Measurements from ENCODE around the gene FHOD3. TPM values are rescaled to one million over a fixed set of nuclear protein-coding genes. Genes with fewer than 3 reads are reported as not detected.
A peak's percentile ranks its signal among the peaks of the same experiment; 100 is the strongest.

Gene FHOD3
- total RNA-seq, 1 experiment from 2014 or later = 15.1 TPM

GRCh38 chr18:36382854-36383253 is 85.3 kb downstream of the FHOD3 start:
- DNase-seq (ENCODE audit: low read depth) = no peak

- DNase-seq (ENCODE audit: low read depth) = peak; percentile 52
Observed at GRCh38 chr18:36386150-36386920, 88.8 kb downstream of the FHOD3 start.

- DNase-seq (ENCODE audit: low read depth) = no peak
Observed at GRCh38 chr18:36387310-36387709, 89.8 kb downstream of the FHOD3 start.

GRCh38 chr18:36388310-36388709 is 90.8 kb downstream of the FHOD3 start:
- DNase-seq (ENCODE audit: low read depth) = no peak

- no peak for DNase-seq (ENCODE audit: low read depth)
Observed at GRCh38 chr18:36389027-36389426, 91.5 kb downstream of the FHOD3 start.

GRCh38 chr18:36389811-36390581 is 92.5 kb downstream of the FHOD3 start:
- DNase-seq (ENCODE audit: low read depth) = no peak

GRCh38 chr18:36391426-36392145 is 94.1 kb downstream of the FHOD3 start:
- DNase-seq (ENCODE audit: low read depth) = no peak

- no peak for DNase-seq (ENCODE audit: low read depth)
Observed at GRCh38 chr18:36392164-36392978, 94.9 kb downstream of the FHOD3 start.

GRCh38 chr18:36392979-36393287 is 95.4 kb downstream of the FHOD3 start:
- DNase-seq (ENCODE audit: low read depth) = peak; percentile 47

GRCh38 chr18:36394486-36394885 is 97.0 kb downstream of the FHOD3 start:
- peak; percentile 77 for DNase-seq (ENCODE audit: low read depth)

- no peak for DNase-seq (ENCODE audit: low read depth)
Observed at GRCh38 chr18:36396190-36396589, 98.7 kb downstream of the FHOD3 start.

- DNase-seq (ENCODE audit: low read depth) = no peak
Observed at GRCh38 chr18:36397033-36397432, 99.5 kb downstream of the FHOD3 start.

GRCh38 chr18:36398419-36398818 is 100.9 kb downstream of the FHOD3 start:
- no peak for DNase-seq (ENCODE audit: low read depth)

- peak; percentile 17 for DNase-seq (ENCODE audit: low read depth)
Observed at GRCh38 chr18:36399055-36399454, 101.5 kb downstream of the FHOD3 start.

GRCh38 chr18:36401462-36401861 is 103.9 kb downstream of the FHOD3 start:
- DNase-seq (ENCODE audit: low read depth) = no peak

GRCh38 chr18:36402765-36403396 is 105.4 kb downstream of the FHOD3 start:
- no peak for DNase-seq (ENCODE audit: low read depth)

GRCh38 chr18:36403896-36404820 is 106.6 kb downstream of the FHOD3 start:
- peak; percentile 54 for DNase-seq (ENCODE audit: low read depth)

GRCh38 chr18:36405611-36406010 is 108.1 kb downstream of the FHOD3 start:
- no peak for DNase-seq (ENCODE audit: low read depth)

- DNase-seq (ENCODE audit: low read depth) = no peak
Observed at GRCh38 chr18:36406805-36407204, 109.3 kb downstream of the FHOD3 start.

- peak; percentile 38 for DNase-seq (ENCODE audit: low read depth)
Observed at GRCh38 chr18:36408606-36409005, 111.1 kb downstream of the FHOD3 start.

All from RPMI7951 (cell line).